Uterus (tissue), 4 donors: ENCODE measurements around the gene ZFPM1. TPM values are rescaled to one million over a fixed set of nuclear protein-coding genes. Genes with fewer than 3 reads are reported as not detected.

Experiments used
- DNase-seq, 2 donors: peaks; one replicate each; pipeline ENCODE4 v3.0.0-alpha.2; 2019 to 2020
- H3K27ac ChIP-seq, 2 donors: fragments of 200-600 bp; sonication (generic); 1 replicate in 1 of 2; 2 replicates in 1 of 2; pipeline ENCODE4 v1.5.1; 2016 to 2018
- H3K27me3 ChIP-seq, 2 donors: fragments of 200-600 bp; sonication (generic); one replicate each; pipeline ENCODE4 v1.5.1; 2018 to 2019; ENCODE audit warnings: control low read depth in 1 of 2
- H3K36me3 ChIP-seq, 2 donors: fragments of 200-600 bp; sonication (generic); one replicate each; pipeline ENCODE4 v1.5.1; 2019; ENCODE audit warnings: control low read depth in 1 of 2
- H3K4me1 ChIP-seq, 2 donors: fragments of 200-600 bp; sonication (generic); one replicate each; pipeline ENCODE4 v1.5.1; 2018 to 2019; ENCODE audit warnings: control low read depth in 1 of 2
- H3K4me3 ChIP-seq, 2 donors: fragments of 200-600 bp; sonication (generic); 1 replicate in 1 of 2; 2 replicates in 1 of 2; pipeline ENCODE4 v1.5.1; 2018 to 2019; ENCODE audit warnings: mild to moderate bottlenecking in 1 of 2
- H3K9me3 ChIP-seq, 2 donors: fragments of 200-600 bp; sonication (generic); one replicate each; pipeline ENCODE4 v1.5.1; 2019; ENCODE audit warnings: control low read depth in 1 of 2
- CTCF ChIP-seq, 4 experiments: fragments of 200-600 bp in 2 of 4; fragments of 450-650 bp in 2 of 4; sonication (generic) in 2 of 4; IDR thresholded peaks; one replicate each; pipeline ENCODE4 v1.5.1; 2016 to 2019; ENCODE audit warnings: antibody characterized with exemption in 4 of 4, mild to moderate bottlenecking in 2 of 4, moderate library complexity in 1 of 4
- POLR2A ChIP-seq, 2 donors: fragments of 450-650 bp; IDR thresholded peaks; one replicate each; pipeline ENCODE4 v1.6.1; 2016; ENCODE audit warnings: antibody characterized with exemption in 2 of 2, mild to moderate bottlenecking in 1 of 2, moderate library complexity in 1 of 2
- intact Hi-C: fragments of 100-400 bp; cut with DNase I; formaldehyde crosslinking; loops from one replicate; pipeline ENCODE4 v1.15.1; 2023; ENCODE audit warnings: low total_unique reads
- total RNA-seq, 4 donors: library from RNA; depleted of rRNA in 3 of 4; stranded (reverse); fragments of >200 nt in 3 of 4; gene quantifications; one replicate each; pipeline versions ENCODE4 v1.1.0 to v1.2.4, GENCODE V29; 2014 to 2023
- donor health status: DM: yes; HTN: yes; CAD: no.

ZFPM1 gene
- total RNA-seq, 4 donors from 2014 or later: under 0.01 to 6.9 (median 0.77) TPM

- Histone ChIP-seq H3K9me3 (no peaks in the 10 kb centered on the region), H3K36me3 (no peaks in the 10 kb centered on the region), H3K4me1 (peaks cover 0 to 9% of the 10 kb centered on the region in 2 donors), H3K27me3 (no peaks in the 10 kb centered on the region), H3K27ac (no peak overlapping the region), H3K4me3 (no peak overlapping the region)
- DNase-seq: no peak
- no peak for TF ChIP-seq CTCF (IDR thresholded peaks at IDR 0.05)
- no peak for TF ChIP-seq POLR2A (IDR thresholded peaks at IDR 0.05)
- intact Hi-C loops: loop anchor here (10.0 kb wide), 1 partner anchor 237 kb away; no protein-coding TSS in a partner anchor
These were observed 20.9 kb upstream of the ZFPM1 start for GRCh38 chr16:88432174-88432573.

GRCh38 chr16:88432753-88433152 is 20.3 kb upstream of the ZFPM1 start:
- no peak for DNase-seq

GRCh38 chr16:88433632-88434352 is 19.3 kb upstream of the ZFPM1 start:
- intact Hi-C loops: loop anchor here (10.0 kb wide), 1 partner anchor 239 kb away; no protein-coding TSS in a partner anchor

More at GRCh38 chr16:88432753-88433152, 20.3 kb upstream of the ZFPM1 start:
- no peak overlapping the region for H3K4me3 ChIP-seq
- H3K36me3 ChIP-seq: no peaks in the 10 kb centered on the region
- intact Hi-C loops: loop anchor here (10.0 kb wide), 1 partner anchor 238 kb away; no protein-coding TSS in a partner anchor
- no peaks in the 10 kb centered on the region for H3K27me3 ChIP-seq
- H3K4me1 ChIP-seq: peaks cover 0 to 9% of the 10 kb centered on the region in 2 donors
- no peak overlapping the region for H3K27ac ChIP-seq
- no peaks in the 10 kb centered on the region for H3K9me3 ChIP-seq
- no peak for TF ChIP-seq CTCF (IDR thresholded peaks at IDR 0.05)
- TF ChIP-seq POLR2A (IDR thresholded peaks at IDR 0.05): no peak

GRCh38 chr16:88434353-88434690 is 18.8 kb upstream of the ZFPM1 start:
- DNase-seq: no peak
- Histone ChIP-seq H3K27me3 (no peaks in the 10 kb centered on the region), H3K27ac (no peak overlapping the region), H3K36me3 (no peaks in the 10 kb centered on the region), H3K4me3 (no peak overlapping the region), H3K4me1 (peaks cover 0 to 9% of the 10 kb centered on the region in 2 donors), H3K9me3 (no peaks in the 10 kb centered on the region)
- TF ChIP-seq CTCF (IDR thresholded peaks at IDR 0.05) (no peak), POLR2A (IDR thresholded peaks at IDR 0.05) (no peak)
- intact Hi-C loops: loop anchor here (10.0 kb wide), 1 partner anchor 240 kb away; no protein-coding TSS in a partner anchor

More at GRCh38 chr16:88433632-88434352, 19.3 kb upstream of the ZFPM1 start:
- no peak for DNase-seq
- Histone ChIP-seq H3K9me3 (no peaks in the 10 kb centered on the region), H3K4me3 (no peak overlapping the region), H3K36me3 (no peaks in the 10 kb centered on the region), H3K4me1 (peaks cover 0 to 9% of the 10 kb centered on the region in 2 donors), H3K27ac (no peak overlapping the region), H3K27me3 (no peaks in the 10 kb centered on the region)
- TF ChIP-seq CTCF (IDR thresholded peaks at IDR 0.05) (no peak), POLR2A (IDR thresholded peaks at IDR 0.05) (no peak)

- intact Hi-C loops: loop anchor here (10.0 kb wide), 1 partner anchor 240 kb away; no protein-coding TSS in a partner anchor
- Histone ChIP-seq H3K36me3 (no peaks in the 10 kb centered on the region), H3K27ac (no peak overlapping the region), H3K4me1 (peaks cover 0 to 9% of the 10 kb centered on the region in 2 donors), H3K4me3 (no peak overlapping the region), H3K9me3 (no peaks in the 10 kb centered on the region), H3K27me3 (no peaks in the 10 kb centered on the region)
- DNase-seq: no peak
- TF ChIP-seq CTCF (IDR thresholded peaks at IDR 0.05): no peak
- no peak for TF ChIP-seq POLR2A (IDR thresholded peaks at IDR 0.05)
These were observed 18.3 kb upstream of the ZFPM1 start for GRCh38 chr16:88434746-88435145.
